GM13977 (cell line): ENCODE results near the gene MCAM.

ENCODE experiments used
- DNase-seq: peaks from one replicate; pipeline ENCODE4 v3.0.0; 2012; ENCODE audit warnings: low spot score
- in situ Hi-C: fragments of 300-500 bp; cut with MboI; formaldehyde crosslinking; loops from one replicate; pipeline ENCODE4 v1.12.0; 2022; ENCODE audit warnings: low sequenced_read_pairs, low pct_unique_long_range_greater_than_20kb, mixed read lengths, inconsistent platforms; ENCODE audit not compliant: unreplicated experiment
- TF ChIP-seq, protein P1 (sequence below): IDR thresholded peaks from 2 replicates; pipeline ENCODE4 v1.5.1; 2012; ENCODE audit warnings: mild to moderate bottlenecking, control low read depth; ENCODE audit not compliant: insufficient read depth; ENCODE audit errors: extremely low read depth, missing control alignments

MCAM gene

DNA sequence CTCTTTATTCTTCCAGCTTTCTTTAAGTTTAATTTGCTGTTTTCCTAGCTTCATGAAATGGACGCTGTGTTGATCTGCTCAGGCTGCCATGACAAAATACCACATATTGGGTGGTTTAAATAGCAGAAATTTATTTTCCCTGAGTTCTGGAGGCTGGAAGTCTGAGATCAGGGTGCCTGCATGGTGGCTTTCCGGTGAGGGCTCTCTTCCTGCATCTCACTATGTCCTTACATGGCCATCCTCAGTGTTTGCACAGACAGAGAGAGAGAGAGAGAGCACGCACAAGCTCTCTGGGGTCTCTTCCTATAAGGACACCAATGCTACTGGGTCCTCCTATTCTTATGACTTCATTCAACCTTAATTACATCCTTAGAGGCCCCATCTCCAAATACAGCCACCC, 28.7 kb downstream of the MCAM start:
- TF ChIP-seq, protein P1, sequence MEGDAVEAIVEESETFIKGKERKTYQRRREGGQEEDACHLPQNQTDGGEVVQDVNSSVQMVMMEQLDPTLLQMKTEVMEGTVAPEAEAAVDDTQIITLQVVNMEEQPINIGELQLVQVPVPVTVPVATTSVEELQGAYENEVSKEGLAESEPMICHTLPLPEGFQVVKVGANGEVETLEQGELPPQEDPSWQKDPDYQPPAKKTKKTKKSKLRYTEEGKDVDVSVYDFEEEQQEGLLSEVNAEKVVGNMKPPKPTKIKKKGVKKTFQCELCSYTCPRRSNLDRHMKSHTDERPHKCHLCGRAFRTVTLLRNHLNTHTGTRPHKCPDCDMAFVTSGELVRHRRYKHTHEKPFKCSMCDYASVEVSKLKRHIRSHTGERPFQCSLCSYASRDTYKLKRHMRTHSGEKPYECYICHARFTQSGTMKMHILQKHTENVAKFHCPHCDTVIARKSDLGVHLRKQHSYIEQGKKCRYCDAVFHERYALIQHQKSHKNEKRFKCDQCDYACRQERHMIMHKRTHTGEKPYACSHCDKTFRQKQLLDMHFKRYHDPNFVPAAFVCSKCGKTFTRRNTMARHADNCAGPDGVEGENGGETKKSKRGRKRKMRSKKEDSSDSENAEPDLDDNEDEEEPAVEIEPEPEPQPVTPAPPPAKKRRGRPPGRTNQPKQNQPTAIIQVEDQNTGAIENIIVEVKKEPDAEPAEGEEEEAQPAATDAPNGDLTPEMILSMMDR, result no peak
- DNase-seq, result no peak
- in situ Hi-C loops, result no loop called here

DNA sequence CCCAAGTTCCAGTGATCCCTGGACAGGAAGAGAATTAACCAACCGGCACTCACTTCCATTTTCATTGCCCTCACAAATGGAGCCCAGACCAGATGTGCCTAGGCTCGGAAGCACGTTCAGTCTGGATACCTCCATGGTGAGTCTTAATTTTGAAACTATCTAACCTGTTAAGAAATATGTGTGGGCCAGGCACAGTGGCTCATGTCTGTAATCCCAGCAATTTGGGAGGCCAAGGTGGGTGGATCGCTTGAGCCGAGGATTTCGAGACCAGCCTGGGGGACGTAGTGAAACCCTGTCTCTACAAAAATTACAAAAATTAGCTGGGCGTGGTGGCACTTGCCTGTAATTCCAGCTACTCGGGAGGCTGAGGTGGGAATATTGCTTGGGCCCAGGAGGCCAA, 31.5 kb downstream of the MCAM start:
- in situ Hi-C loops, result no loop called here
- TF ChIP-seq, protein P1, result no peak
- DNase-seq, result no peak

DNA sequence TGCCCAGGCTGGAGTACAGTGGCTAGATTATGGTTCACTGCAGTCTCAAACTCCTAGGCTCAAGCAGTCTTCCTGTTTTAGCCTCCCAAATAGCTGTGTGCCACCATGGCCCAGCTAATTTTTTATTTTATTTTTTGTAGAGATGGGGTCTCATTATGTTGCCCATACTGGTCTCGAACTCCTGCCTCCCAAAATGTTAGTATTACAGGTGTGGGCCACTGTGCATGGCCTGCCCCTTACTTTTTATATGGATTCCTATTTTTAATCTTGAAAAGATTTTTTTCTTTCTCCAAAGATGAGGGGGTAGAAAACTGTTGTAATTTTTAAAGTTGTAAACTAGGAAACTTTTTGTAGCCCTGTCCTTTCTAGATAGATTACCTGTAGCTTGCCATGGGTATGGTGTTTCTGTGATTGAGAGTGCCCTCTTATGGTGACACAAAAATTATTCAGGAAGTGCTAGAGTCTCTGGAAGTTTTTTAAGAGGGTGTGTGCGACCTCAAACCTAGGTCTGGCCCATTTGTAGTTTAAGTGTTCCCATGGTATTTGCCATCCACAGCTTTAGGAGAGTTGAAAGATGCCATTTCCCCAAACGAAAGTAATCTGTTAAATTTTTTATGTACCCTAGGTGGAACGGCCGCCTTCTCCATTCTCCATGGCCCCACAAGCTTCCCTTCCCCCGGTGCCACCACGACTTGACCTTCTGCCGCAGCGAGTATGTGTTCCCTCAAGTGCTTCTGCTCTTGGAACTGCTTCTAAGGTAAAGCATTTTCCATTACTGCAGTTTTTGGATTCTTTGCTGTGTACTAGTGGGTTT, 32.4 kb downstream of the MCAM start:
- TF ChIP-seq, protein P1, result peak; percentile 68
- DNase-seq, result peak; percentile 63
- in situ Hi-C loops, result no loop called here

DNA sequence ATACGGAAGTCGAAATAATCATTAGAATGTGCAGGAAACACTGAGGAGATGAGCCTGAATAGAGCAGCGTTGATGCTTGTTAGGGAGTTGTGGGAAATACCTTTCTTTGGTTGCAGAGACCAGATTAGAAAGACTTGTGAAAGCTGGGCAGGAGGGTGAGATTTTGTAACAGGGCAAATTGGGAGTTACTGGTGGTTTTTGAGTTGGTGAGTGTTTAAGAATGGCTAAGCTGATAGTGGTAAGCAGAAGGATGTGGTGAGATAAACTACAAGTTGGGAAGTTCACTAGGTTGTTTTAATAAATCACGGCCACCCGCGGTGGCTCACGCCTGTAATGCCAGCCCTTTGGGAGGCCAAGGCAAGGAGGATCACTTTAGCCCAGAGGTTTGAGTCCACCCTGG, 34.4 kb downstream of the MCAM start:
- in situ Hi-C loops, result no loop called here
- DNase-seq, result no peak
- TF ChIP-seq, protein P1, result no peak

DNA sequence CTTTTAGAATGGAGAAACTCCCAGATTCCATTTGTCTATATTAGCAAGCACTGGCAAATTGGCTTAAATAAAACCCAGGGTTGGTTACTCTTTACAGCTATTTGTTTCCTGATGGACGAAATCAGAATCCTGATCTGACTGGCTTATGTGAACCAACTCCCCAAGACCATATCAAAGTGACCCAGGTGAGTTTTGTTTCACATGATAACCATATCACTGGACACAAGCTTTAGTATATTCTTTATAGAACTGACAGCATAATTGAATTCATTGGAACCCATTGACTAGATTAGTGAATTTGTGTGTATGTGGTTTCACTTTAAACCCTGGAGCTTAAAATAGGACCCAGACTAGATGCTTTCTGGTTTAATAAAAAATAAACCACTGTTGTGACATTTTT, 39.3 kb downstream of the MCAM start:
- DNase-seq, result no peak
- TF ChIP-seq, protein P1, result no peak
- in situ Hi-C loops, result no loop called here

DNA sequence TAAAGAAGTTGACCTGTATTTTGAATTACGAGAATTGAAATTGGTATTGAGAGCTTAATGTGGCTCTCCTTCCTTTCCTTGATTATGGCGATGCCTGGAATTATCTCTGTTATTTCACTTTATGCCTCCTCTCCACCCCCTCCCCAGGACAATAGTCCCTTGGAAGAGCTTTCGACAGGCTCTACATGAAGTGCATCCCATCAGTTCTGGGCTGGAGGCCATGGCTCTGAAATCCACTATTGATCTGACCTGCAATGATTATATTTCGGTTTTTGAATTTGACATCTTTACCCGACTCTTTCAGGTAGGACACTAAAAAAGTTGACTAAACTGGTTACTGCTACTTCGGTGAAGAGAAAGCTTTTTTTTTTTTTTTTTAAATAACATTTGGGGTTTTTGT, 43.2 kb downstream of the MCAM start:
- no peak for DNase-seq
- TF ChIP-seq, protein P1, result no peak
- in situ Hi-C loops, result no loop called here
